ENCODE data around the gene POPDC2.
A peak's percentile ranks its signal among the peaks of the same experiment; 100 is the strongest.
"Not testable (repeated sequence)": the region's sequence is repeated elsewhere in the genome, so short reads cannot be mapped to it uniquely, and the experiment has no call there.

Gene POPDC2

DNA sequence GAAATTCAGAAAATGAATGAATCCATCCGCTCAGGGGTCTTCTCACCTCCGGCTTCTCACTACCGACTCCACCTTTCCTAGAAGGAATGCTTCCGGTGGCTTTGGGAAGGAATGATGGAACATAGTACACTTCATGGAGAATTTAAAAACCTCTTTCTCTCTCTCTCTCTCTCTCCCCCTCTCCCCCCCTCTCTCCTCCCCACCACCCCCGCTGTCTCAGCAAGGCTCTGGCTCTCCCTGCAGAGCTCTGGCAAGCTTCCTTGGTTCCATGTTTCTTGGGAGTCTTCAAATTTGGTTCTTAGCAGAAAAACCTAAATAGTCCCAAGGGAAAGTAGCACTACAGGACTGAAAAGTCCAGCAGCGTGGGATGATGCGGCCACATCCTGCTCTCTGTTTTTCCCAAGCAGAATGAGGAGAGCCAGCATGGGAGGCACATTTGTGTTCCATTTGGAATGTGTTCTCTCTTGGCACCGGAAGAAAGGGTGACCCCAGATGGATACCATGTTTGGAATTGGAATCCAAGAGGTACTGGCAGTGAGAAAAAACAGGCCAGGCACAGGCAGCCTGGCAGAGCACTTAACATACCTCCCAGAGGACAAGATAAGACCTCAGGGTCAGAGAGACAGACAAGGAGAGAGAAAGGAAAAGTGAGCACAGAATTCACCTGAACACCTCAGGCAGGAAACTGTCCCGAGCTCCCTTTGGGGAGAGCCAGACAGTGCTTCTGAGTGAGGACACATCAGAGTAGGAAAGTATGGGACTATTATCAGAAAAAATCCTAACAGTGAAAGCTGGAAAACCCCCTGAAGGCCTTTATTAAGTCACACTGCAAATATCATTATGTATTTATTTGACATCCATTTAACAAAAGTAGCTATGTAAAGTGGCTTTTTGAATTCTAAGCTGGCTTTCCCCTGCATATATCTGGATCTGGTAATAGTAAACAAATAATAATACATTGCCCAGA is at the start of gene POPDC2:
Gene POPDC2 (minus strand): TSS at position 116 of the 967 bp plus-strand sequence. CDS start 166 bp downstream, outside the sequence.
- DNase-seq: no peak

GRCh38 chr3:119703820-119704531 is 43.6 kb upstream of the POPDC2 start:
- DNase-seq: no peak

DNA sequence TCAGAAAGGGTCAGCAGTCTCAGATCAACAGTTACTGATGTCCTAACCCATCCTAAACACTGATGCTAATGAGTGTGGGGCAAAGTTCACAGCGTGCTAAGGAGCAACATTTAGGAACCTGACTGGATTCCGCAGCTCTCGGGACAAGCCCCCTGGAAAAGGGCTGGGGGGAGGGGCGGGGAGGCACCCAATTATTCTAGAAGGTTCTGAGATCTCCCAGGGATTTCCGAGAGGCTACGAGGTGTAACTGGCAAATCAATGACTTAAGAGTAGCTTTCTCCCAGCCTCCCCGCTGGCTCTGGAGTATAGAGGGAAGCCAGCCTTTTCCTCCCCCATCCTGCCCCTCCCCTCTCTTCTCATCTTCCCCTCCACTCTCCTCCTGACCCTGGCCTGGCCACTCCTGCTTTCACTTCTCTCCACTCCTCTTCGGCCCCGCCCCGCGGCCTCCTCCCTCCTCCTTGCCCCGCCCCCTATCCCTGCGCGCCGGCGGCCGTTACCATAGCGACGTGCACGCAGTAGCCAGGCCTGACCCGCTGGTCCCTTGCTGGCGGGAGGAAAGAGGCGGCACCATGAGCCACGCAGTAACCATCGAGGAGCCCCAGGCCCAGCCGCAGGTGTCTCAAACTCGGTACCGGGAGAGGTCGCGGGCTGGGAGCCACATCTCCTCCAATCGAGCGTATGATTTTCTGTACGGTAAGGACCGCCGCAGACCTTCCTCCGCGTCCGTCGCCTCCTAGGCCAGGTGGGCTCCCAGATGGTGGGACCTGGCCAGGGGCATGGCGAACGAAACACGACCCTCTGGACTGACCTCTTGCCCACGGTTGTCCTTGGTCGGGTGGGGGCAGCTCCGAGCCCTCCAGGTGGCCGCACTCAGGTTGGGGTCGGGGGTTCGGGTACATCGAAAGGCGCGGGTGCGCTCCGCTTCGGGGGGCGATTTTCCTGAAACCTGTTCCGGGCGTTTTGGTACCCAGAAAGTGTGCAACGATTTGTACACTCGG is 42.4 kb upstream of the POPDC2 start, which contains the start of gene CFAP91:
Gene CFAP91 (plus strand): TSS at position 493 of the 998 bp plus-strand sequence. CDS start 77 bp downstream, at position 570.
- peak; percentile 80 for DNase-seq

DNA sequence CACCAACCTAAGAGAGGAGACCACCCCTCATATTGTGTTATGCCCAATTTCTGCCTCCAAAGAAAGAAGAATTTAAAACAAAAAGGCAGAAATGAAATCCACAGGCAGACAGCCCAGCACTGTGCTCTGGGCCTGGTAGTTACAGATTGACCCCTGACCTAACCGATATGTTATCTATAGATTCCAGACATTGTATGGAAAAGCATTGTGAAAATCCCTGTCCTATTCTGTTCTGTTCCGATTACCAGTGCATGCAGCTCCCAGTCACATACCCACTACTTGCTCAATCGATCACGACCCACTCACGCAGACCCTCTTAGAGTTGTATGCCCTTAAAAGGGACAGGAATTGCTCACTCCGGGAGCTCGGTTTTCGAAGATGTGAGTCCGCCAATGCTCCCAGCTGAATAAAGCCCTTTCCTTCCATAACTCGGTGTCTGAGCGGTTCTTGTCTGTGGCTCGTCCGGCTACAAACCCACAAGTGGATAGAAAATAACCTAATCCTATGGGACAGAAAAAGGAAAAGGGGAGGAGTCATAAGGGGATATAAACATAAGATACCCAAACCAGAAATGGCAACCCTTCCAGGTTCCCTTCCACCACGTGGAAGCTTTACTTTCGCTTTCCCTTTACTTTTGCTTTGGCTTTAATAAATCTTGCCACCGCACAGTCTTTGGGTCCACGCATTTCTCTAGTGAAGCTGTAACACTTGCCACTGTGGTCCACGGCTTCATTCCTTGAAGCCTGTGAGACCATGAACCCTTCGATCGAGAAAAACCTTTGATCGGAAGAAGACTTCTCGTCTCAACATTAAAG is 40.7 kb upstream of the POPDC2 start:
- no peak for DNase-seq

- peak in 1 of 2 donors; percentile 19 for DNase-seq
These were observed 40.0 kb upstream of the POPDC2 start for GRCh38 chr3:119700269-119700919.

DNA sequence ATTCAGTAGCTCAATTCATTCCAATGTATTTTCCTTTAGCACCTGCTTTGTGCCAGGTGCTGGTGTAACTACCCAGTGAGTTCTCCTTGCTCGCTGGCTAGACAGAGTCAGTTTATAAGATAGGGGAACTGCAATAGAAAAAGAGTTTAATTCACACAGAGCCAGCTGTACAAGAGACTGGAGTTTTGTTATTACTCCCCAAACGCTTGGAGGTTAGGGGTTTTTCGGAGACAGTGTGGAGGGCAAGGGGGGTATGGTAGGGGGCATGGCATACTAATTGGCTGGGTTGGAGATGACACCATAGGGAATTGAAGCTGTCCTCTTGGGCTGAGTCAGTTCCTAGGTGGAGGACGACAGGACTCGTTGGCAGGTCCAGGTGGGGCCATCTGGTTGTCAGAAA is 37.0 kb upstream of the POPDC2 start:
- DNase-seq: no peak

- DNase-seq: no peak
These were observed 35.1 kb upstream of the POPDC2 start for GRCh38 chr3:119695480-119695879.

DNA sequence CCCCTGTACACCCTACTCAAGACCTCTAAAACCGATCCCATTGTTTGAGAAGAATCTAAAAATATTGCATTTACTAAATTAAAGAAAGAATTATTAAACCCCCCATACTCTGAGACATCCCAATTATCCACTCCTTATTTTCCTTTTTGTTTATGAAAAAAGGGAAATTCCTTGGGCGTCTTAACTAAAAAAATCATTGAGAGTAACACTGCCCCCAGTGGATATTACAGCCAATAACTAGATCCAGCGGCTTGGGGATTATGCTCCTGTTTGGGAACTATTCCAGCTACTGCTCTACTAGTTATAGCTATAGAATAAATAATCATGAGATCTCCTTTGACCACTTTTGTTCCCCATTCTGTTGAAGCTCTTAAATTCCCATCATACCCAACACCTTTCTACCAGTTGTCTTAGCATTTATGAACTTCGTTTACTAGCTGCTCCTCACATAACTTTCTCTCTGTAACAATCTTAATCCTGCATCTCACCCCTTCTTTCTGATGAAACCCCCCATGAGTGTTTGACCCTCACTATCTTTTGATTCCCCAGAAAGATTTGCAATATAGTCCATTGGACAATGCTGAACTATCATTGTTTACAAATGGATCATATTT is 29.8 kb upstream of the POPDC2 start:
- no peak for DNase-seq

DNA sequence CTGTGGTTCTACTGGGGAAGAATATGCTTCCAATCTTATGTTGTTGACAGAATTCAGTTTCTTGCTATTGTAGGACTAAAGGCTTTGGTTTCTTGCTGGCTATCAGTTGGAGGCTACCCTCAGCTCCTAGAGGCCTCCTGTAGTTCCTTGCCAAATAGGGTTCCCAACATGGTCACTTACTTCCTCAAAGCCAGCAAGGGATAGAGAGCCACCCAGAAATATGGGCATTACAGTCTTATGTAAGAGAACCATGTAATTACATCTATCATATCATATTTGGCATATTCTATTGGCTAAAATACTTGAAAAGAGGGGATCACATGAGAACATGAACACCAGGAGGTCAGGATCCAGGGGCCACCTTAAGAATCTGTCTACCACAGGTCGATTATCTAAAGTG is 23.0 kb upstream of the POPDC2 start:
- DNase-seq: no peak

DNA sequence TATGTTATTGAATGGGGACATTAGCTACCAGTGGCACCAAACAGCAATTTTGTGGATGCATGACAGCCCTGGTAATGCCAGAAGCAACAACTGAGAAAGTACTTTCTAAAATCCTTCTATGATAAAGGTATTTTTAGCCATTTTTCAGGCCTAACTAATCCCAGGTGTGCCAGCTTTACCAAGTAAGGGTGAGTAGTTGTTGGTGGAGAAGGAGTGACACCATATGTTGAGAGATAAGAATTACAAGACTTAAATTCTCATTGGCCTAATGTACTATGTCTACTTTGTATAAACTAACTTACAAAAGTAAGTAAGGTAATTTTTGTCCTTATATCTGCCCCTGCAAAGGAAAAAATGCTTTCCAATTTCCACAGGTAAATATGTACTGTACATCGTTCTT is 20.9 kb upstream of the POPDC2 start:
- DNase-seq: no peak

DNA sequence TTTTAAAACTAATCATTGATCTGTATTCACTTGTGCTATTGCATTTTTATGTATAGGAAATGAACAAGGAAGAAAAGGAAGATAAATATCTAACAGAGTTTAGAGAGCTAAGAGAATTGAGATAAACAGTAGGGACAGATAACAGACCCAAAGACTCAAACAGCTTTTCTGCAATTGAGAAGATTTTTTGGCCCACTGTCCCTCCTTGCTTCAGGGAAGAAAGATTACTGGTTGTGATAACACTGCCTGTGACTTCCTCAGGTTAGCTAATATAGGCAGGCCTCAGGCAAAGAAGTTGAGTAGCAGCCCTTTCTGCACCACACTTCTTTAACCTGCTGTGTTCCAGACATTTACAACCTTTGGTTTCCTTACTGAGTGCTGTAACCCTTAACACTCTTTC is 19.5 kb upstream of the POPDC2 start:
- no peak for DNase-seq

DNA sequence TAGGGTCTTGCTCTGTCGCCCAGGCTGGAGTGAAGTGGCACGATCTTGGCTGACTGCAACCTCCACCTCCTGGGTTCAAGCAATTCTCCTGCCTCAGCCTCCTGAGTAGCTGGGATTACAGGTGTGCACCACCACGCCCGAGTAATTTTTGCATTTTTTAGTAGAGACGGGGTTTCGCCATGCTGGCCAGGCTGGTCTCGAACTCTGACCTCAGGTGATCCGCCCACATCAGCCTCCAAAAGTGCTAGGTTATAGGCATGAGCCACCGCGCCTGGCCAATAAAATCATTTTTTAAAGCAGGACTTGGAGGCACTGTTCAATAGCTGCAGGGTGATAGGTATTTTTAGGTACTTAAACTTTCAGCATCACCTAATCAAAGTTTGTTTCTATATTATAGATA is 17.8 kb upstream of the POPDC2 start:
- not testable (repeated sequence) for DNase-seq

DNA sequence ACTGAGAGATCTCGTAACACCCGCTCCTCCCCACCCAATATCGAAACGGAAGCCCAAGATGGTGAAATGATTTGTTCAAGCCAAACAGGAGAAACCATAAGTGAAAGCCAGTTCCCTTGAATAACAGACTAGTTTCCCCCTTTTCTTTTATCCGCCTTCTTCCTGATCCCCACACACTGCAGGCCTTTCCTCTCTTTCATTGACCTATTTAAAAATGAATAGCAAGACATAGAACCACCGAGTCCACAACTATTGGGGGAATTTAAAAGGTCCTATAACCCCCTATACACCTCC is 17.2 kb upstream of the POPDC2 start:
- DNase-seq: no peak

GRCh38 chr3:119676771-119677640 is 16.6 kb upstream of the POPDC2 start, which contains the start of gene COX17:
Gene COX17 (minus strand): TSS chr3:119677406. CDS start chr3:119677310, 96 bp downstream.
- peak; percentile 86 to 88 for DNase-seq

- DNase-seq: no peak
These were observed 15.6 kb upstream of the POPDC2 start for GRCh38 chr3:119676020-119676419.

DNA sequence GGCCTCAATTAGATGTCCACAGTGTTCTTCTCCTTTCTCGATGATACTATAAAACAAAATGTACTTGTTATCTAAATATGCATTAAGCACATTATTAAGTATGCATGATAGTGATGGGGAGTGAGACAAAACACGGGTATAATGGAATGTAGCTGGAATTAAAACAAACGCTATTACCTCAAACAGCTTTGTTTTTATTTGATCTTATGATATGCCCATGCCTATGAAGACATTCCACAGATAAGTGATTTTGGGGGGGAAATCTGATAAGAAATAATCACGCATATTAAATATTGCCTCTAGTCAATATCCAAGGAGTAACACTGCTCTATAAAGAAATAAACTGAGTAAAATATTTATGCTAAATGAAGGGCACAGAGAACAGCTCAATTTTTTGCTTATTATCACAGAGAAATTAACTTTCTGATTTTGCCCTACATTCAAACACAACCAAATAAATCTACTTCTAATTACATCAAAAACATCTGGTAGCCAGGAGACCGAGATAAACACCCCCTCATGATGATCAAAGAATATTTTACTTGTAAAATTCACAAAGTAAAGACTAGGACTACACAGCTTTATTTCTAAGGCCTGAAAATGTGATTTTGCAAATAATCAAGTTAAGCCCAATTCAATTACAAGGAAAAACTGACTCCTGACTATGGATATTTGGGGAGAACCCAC is 14.9 kb upstream of the POPDC2 start:
- no peak for DNase-seq

DNA sequence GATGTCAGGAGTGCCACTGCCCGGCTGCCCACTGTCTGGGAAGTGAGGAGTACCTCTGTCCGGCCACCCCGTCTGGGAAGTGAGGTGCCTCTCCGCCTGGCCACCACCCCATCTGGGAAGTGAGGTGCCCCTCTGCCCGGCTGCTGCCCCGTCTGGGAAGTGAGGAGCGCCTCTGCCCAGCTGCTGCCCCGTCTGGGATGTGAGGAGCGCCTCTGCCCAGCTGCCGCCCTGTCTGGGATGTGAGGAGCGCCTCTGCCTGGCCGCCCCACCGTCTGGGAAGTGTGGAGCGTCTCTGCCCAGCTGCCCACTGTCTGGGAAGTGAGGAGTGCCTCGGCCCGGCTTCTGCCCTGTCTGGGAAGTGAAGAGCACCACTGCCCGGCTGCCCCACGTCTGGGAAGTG is 13.5 kb upstream of the POPDC2 start:
- DNase-seq: no peak

GRCh38 chr3:119672776-119673175 is 12.4 kb upstream of the POPDC2 start:
- DNase-seq: no peak

Data from stimulated activated CD4-positive, alpha-beta T cell treated with anti-CD3 and anti-CD28 coated beads, Interleukin-2, amount 100 ng/mL, for 48 hours (primary cell).